Subcutaneous adipose tissue (tissue), 4 donors: Measurements from ENCODE around the gene MMP1. TPM values are rescaled to one million over a fixed set of nuclear protein-coding genes. Genes with fewer than 3 reads are reported as not detected.

Experiments used
- total RNA-seq, 4 donors: library from RNA; depleted of rRNA; stranded (reverse); fragments of >200 nt; gene quantifications; one replicate each; pipeline ENCODE4 v1.1.0, GENCODE V29; 2016
- TF ChIP-seq, protein P1 (sequence below): fragments of 450-650 bp; IDR thresholded peaks from one replicate; pipeline ENCODE4 v1.5.1; 2016; ENCODE audit warnings: low read depth, mild to moderate bottlenecking, control low read depth, antibody characterized with exemption, moderate library complexity

Gene MMP1
- total RNA-seq, 4 donors from 2014 or later = not detected

GRCh38 chr11:102780491-102780918 is 17.5 kb downstream of the MMP1 start, which contains the start of gene MMP10:
TSS of gene MMP10 (minus strand) at chr11:102780628. CDS start at chr11:102780591, 37 bp downstream.
- TF ChIP-seq, protein P1, sequence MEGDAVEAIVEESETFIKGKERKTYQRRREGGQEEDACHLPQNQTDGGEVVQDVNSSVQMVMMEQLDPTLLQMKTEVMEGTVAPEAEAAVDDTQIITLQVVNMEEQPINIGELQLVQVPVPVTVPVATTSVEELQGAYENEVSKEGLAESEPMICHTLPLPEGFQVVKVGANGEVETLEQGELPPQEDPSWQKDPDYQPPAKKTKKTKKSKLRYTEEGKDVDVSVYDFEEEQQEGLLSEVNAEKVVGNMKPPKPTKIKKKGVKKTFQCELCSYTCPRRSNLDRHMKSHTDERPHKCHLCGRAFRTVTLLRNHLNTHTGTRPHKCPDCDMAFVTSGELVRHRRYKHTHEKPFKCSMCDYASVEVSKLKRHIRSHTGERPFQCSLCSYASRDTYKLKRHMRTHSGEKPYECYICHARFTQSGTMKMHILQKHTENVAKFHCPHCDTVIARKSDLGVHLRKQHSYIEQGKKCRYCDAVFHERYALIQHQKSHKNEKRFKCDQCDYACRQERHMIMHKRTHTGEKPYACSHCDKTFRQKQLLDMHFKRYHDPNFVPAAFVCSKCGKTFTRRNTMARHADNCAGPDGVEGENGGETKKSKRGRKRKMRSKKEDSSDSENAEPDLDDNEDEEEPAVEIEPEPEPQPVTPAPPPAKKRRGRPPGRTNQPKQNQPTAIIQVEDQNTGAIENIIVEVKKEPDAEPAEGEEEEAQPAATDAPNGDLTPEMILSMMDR = no peak

DNA sequence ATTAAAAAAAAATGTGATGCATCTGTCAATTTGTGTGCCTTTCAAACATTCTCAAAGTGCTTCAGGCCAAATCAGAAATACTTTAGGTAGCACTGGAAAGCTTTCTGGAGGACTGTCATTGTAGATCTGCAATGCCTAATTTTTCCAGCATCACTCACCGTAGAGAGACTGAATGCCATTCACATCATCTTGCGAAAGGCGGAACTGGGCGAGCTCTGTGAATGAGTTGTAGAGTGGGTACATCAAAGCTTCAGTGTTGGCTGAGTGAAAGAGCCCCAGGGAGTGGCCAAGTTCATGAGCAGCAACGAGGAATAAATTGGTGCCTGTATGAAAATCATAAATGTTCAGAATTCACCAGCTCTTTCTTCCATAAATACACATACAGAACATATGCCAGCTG is 21.5 kb downstream of the MMP1 start:
- TF ChIP-seq, protein P1 = no peak

GRCh38 chr11:102773386-102773785 is 24.6 kb downstream of the MMP1 start:
- TF ChIP-seq, protein P1 = no peak

GRCh38 chr11:102771351-102771750 is 26.6 kb downstream of the MMP1 start:
- TF ChIP-seq, protein P1 = no peak

DNA sequence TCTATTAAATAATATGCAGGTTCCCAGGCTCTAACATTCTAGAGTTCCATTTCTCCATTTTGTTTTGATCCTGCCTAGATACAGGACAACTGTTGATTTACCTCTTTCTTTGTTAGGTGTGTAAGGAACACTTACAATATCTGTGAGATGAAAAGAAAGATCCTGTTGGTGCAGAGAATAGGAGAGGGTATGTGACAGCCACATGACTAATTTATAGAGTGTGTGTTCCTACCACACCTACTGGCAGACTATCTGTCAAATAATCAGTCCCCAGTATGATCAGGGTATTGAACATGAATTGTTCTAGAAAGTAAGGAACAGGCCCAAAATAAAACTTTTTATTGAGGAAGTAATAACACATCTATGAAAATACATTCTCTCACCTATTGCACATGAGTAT is 27.8 kb downstream of the MMP1 start:
- TF ChIP-seq, protein P1 = no peak

DNA sequence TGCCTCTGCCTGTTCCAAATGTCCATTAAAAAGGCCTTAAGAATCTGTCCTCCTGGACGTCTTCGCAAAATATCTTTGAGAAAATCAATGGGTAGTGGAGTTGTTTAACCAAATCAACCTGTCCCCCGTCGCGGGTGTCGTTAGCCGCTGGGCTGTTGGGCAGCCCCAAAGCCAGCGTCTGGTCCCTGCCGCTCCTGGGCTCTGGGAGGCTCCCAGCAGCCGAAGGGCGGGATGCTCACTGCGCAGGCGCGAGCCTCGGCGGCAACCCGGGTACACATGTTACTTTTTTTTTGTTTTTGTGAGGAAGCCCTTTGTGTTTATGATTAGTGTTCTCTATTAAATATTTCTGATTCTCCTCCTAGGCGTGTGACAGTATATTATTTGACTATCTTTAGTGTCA is 30.2 kb downstream of the MMP1 start:
- TF ChIP-seq, protein P1 = no peak

GRCh38 chr11:102763440-102763839 is 34.5 kb downstream of the MMP1 start:
- TF ChIP-seq, protein P1 = no peak
